ENCODE results near the gene PLXDC1.

PLXDC1 gene

DNA sequence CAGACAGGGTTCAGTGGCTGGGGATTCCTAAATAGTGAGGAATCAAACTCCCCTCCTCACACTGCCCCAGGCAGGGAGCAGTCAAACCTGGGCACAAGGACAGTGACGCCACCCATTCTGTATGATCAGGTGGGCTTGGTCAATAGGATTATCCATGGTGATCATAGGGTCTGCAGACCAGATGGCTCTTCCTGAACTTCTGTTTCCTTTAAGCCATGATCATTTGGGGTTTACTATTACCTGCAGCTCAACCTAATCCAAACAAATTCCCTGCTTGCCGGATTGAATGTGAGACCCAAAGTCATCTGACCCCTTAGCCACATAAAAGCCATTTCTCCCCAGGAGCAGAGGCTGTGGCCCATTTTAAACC is 54.3 kb downstream of the PLXDC1 start:
- no peak for DNase-seq (ENCODE audit: low read depth, low spot score)

GRCh38 chr17:39096508-39097149 is 54.8 kb downstream of the PLXDC1 start:
- no peak for DNase-seq (ENCODE audit: low read depth, low spot score)

- DNase-seq (ENCODE audit: low read depth, low spot score) = no peak
Measured at GRCh38 chr17:39095309-39095686, 56.1 kb downstream of the PLXDC1 start.

- DNase-seq (ENCODE audit: low read depth, low spot score) = no peak
Measured at GRCh38 chr17:39094607-39095308, 56.7 kb downstream of the PLXDC1 start.

GRCh38 chr17:39092692-39093230 is 58.7 kb downstream of the PLXDC1 start:
- DNase-seq (ENCODE audit: low read depth, low spot score) = no peak

DNA sequence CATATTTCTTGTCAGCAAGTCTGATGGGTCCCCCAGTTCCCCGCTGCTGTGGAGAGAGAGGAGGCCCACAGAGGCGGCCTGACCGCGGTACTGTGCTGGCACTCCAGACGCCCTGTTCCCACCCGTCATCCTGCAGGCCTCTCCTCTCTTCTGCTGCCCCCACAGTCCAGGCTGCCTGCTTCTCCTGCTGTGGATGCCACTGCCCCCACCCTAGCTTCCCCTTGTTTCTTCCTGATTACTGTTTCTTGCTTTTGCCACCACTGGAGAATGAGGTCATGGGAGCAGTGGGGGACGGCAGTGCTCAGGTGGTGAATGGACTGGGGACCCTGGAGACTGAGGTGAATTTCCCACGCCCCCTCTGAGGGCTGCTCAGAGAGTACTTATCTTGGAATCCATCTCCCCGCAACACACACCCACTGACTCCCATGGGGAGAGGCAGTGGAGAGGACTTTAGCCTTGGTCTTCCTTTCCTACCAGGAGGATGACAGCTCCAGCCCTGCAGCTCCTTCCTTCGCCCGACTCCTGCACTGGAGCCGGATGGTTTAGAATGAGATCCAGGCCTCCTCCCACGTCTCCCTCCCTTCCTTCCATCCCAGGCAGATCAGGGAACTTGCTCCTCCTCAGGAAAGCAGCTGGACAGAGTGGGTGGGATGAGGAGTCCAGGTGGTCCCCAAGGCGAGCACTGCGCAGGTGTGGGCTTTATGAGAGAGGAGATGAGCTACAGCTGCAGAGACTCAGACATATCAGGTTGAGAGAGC is 60.4 kb downstream of the PLXDC1 start:
- DNase-seq (ENCODE audit: low read depth, low spot score) = no peak

- DNase-seq (ENCODE audit: low read depth, low spot score) = no peak
Measured at GRCh38 chr17:39090400-39090799, 61.0 kb downstream of the PLXDC1 start.

DNA sequence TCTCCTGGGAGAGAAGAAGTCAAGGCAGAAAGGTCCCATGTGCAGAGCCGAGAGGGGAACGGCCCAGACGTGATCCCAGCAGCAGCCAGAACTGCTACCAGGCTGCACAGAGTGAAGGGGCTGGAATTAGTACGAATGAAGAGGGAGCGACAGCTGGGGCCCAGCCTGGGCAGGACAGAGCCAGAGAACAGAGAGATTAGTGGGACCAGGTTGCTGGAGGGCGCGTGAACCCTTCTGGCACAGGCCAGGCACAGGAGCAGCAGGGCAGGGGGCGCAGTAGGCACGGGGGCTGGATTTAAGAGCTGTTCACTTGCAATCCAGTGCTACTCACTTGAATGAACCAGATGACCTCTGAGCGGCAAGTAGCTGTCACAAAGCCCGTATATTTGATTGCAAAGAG is 66.9 kb downstream of the PLXDC1 start:
- DNase-seq (ENCODE audit: low read depth, low spot score) = no peak

GRCh38 chr17:39083270-39083669 is 68.2 kb downstream of the PLXDC1 start:
- no peak for DNase-seq (ENCODE audit: low read depth, low spot score)

- no peak for DNase-seq (ENCODE audit: low read depth, low spot score)
Measured at GRCh38 chr17:39082482-39082881, 69.0 kb downstream of the PLXDC1 start.

GRCh38 chr17:39081851-39082250 is 69.6 kb downstream of the PLXDC1 start:
- no peak for DNase-seq (ENCODE audit: low read depth, low spot score)

- no peak for DNase-seq (ENCODE audit: low read depth, low spot score)
Measured at GRCh38 chr17:39080421-39081078, 70.9 kb downstream of the PLXDC1 start.

- no peak for DNase-seq (ENCODE audit: low read depth, low spot score)
Measured at GRCh38 chr17:39079836-39080235, 71.6 kb downstream of the PLXDC1 start.

- DNase-seq (ENCODE audit: low read depth, low spot score) = no peak
Measured at GRCh38 chr17:39077866-39078265, 73.6 kb downstream of the PLXDC1 start.

DNA sequence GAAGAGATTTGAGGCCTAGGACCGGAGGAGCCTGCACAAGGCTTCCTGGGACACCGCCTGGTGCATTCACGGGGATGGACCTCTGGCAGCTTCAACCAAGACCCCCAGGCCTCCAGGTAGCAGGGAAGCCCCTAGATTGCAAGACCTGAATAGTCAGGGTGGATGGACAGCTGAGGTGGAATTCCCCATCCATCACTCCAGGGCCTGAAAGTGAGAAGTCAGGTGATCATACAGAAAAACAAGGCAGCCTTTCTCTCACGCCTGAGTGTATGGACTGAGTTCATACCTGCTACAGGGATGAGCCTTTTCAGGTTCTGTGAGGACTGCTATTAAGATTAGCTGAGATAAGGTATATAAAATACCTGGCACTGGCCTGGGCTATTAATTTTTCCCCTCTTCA is 74.2 kb downstream of the PLXDC1 start:
- no peak for DNase-seq (ENCODE audit: low read depth, low spot score)

DNA sequence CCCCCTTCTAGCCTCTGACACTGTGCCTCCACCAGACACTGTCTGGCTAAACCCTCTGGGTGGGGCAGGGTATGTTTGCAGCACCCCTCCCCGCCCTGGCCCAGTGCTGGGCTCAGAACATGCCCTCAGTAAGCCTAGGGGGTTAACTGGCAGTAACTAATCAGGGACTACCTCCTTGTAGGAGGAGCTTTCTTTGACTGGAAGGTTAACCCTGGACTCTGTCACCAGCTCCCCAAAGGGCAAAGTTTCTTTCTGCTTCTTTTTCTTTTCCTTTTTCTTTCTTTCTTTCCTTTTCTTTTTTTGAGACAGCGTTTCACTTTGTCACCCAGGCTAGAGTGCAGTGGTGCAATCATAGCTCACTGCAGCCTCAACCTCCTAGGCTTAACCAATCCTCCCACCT is 76.8 kb downstream of the PLXDC1 start:
- DNase-seq (ENCODE audit: low read depth, low spot score) = no peak

- DNase-seq (ENCODE audit: low read depth, low spot score) = no peak
Measured at GRCh38 chr17:39073916-39074315, 77.5 kb downstream of the PLXDC1 start.

- no peak for DNase-seq (ENCODE audit: low read depth, low spot score)
Measured at GRCh38 chr17:39073353-39073752, 78.1 kb downstream of the PLXDC1 start.

DNA sequence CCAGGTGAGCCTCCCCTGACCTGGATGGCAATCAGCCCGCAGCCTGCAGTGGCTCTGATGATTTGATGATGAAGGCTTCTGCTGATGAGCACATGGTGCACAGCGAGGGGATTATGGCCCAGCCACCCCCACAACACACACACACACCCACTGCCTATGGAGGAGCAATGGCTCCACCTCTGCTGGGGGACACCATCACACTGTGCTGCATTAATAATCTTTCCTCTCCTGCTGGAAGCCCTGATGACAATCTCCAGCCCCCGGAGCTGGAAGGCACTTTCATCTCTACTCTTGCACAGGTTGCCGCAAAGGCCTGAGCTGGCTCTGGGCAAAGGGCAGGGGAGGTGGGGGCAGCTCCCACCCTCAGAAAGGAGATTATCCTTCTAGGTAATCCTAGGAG is 79.9 kb downstream of the PLXDC1 start:
- no peak for DNase-seq (ENCODE audit: low read depth, low spot score)

DNA sequence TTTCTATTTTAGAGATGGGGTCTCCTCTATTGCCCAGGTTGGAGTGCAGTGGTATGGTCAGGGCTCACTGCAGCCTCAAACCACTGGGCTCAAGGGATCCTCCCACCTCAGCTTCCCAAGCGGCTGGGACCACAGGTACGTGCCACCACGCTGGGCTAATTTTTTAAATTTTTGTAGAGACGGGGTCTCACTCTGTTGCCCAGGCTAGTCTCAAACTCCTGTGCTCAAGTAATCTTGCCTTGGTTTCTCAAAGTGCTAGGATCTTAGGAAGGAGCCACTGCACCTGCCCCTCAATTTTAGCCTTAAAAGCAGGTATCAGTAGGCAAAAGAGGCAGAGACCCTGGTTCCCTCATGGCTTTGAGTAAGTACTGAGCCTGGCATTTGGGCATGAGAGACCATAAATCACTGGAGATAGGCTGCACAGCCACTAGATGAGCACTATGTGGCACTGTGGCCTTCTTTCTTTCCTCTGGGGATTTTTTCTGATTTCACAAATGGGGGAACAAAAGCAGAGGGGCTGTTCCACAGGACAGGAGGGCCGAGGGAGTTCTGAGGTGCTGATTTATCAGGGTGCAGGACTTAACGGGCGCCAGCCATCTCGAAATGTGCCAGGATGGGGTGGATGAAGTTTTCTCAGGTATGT is 82.2 kb downstream of the PLXDC1 start:
- DNase-seq (ENCODE audit: low read depth, low spot score) = no peak

DNA sequence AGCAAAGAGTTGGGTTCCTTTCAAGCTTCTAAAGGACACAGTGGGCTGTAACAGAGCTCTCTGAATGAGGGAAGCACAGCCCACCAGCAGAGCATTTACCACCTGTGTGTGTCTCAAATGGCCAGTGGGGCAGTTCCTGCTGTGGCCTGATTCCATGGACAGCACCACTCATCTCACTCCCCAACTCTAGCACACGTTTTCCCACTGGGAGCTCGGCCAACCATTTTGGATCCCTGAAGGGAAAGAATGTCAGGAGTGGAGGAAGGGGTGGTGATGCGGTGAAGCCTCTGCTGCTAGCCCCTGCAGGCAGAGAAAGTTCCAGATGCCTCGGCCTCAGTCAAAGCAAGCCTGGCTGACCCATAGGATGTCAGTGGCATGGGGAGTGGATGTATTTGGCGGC is 86.6 kb downstream of the PLXDC1 start:
- DNase-seq (ENCODE audit: low read depth, low spot score) = no peak

- DNase-seq (ENCODE audit: low read depth, low spot score) = no peak
Measured at GRCh38 chr17:39064374-39064773, 87.1 kb downstream of the PLXDC1 start.
